NCI-H1436 (cell line): ENCODE results near the gene HOXA7.

ENCODE experiments used
- DNase-seq: peaks from one replicate; lab custom pipeline; 2025; lab: John Stamatoyannopoulos, UW

HOXA7 gene

DNA sequence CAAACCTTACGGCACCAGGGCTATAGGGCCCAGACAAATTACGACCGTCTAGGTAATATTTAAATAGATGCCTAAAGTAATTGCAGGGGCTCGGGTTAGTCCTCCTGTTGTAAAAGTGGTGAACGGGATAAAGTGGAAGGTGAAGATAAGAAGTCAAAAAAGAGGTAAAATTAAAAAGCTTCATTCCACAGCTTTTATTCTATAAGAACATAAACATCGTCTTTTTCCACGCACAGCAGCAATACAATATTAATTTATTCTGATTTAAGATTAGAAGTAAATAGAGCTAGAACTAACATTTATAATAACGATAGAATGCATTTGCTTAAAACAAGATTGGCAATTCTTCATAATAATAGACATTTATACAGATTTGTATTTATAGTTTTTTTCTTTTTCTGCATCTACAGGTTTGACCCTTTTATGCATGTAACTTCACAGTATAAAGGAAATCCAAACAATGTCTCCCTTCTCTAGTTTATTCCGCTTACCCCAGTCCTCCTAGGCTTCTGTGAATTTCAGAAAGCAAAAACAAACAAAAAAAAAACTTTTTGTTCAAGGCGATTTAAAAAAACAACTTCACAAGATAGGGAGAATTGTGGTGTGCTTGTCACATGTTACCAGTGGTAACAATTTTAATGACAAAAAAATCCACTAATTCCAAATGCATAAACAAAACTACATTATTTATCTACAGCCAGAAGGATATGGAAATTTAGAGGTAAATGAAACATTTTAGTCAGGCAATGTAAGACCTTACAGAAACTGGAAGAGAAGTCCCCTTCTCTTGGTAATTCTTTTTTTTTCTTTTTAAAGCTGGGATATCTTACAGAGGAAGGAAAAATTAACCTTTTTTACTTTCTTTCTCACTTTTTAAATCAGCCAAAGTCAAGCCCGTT lies 14.2 kb upstream of the HOXA7 start:
- no peak for DNase-seq

DNA sequence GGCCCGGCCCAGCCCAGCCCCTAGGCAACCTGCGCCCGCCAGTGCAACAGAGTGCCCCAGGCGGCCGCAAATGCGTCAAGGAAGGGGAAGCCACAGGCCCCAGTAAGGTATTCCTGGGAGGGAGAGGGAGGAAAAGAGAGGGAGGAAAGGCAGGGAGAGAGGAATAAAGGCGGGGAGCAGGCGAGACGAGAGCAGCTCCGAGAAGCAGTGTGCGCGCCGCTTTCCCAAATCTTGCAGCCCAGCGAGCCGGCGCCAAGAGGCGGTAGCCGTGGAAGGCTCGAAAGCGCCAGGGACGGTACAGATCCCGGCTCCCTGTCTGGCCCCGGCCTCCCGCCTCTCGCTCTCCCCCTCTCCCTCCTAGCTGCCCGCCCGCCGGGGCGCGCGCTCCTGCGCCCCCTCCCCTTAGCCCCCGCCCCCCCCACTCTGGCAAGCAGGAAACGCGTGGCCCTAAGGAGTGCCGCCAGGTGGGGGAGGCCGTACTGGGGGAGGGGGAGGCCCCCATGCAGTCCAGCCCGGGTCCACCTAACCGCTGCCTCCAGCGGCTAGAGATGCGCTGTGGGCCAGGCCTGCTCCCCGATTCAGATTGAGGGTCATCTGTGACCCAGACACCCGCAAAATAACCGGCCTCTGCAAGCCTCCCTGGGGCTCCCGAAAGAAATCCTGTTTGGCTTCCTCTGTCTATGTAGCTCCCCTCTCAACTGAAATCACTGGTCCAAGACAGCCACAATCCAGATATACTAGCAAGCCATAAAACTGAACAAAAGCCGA lies 13.4 kb upstream of the HOXA7 start:
- DNase-seq = peak; percentile 58

GRCh38 chr7:27168265-27168947 lies 11.9 kb upstream of the HOXA7 start:
- peak; percentile 54 for DNase-seq

GRCh38 chr7:27167916-27168264 lies 11.4 kb upstream of the HOXA7 start:
- no peak for DNase-seq

DNA sequence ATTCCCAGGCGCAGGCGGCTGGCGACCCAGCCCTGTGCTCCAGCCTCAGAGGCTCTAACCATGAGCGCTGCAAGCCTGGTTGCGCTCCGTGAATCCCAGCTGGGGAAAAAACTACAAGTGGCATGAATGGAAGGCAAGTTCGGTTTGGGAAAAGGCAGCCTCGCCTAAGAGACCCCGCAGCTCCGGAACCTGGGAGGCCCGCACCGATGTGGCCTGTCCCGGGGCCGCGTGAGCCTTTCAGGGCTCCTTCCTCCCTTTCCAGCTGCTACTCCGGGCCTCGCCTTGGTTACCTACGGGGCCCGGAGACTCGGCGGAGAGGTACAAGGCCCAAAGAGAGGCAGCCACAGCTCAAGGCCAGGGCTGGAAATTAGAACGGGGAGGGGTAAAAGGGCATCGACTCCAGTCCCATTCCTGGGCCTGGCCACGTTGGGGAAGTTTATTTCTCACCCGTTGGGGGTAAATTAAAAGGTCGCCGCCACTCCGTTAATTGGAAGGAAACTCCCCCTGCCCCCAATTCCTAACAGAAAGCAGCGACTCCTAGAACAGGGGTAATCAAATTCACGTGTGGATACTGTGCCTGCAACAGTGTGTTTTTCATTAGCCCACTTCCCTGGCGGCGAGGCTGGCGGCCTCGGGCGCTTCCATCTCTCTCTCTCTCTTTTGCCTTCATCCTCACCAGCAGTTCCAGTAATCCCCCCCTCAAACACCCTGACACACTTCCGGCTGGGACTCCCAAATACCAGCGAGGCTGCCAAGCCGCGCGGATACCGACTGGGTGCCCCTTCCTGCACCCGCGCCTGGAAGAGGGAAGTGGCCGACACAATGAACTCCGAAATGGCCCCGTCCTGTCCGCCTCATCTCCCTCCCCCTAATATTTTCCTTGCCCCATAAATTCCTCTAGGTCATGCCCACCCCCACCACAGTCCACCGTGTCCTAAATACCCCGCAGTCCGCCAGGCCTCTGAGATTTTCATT lies 10.3 kb upstream of the HOXA7 start:
- DNase-seq = no peak

DNA sequence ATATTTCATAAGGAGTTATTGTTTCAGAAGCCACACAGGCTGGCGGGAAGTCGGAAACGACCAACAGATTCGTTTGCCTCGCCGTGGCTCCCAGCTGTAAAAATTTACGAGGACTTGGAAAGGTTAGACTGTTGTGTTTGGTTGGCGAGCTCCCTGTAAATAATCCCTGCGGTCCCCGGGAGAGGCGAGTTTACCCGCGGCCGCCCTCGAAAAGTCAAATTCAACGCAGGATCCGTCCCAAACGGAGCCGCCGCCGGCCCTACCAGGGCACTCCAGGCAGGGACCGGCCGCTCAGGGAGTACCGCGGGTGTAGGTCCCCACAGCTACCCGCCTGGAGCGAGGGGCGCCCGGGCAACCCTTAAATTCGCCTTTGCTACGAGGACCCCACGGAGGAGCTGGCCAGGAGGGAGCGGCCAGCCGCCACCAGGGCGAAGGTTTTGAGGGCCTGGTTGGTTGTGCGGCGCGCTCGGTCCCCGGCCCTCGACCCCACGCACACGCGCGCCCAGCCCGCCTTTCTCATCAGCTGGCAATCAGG lies 9.6 kb upstream of the HOXA7 start:
- DNase-seq = no peak

- DNase-seq = no peak
Observed at GRCh38 chr7:27165089-27165995, 8.9 kb upstream of the HOXA7 start, which contains the start of gene HOXA9. Gene HOXA9, minus strand, starts transcription at chr7:27165537. Its CDS starts 80 bp downstream, at chr7:27165457.

- no peak for DNase-seq
Observed at GRCh38 chr7:27164367-27165088, 8.1 kb upstream of the HOXA7 start.

DNA sequence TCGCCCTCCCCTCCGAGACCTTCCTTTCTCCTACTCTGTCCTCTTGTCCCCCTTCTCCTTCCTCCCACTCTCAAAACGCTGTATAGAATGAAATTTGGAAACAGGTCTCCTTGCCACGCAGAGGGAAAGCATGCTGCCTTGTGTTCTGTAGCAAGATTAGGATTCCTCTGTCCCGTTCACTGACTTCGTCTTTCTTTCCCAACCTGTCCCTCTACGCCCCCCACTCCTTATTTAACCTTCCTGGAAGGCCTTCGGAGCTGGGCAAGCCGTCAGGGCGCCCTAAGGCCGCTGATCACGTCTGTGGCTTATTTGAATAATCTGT lies 7.5 kb upstream of the HOXA7 start:
- no peak for DNase-seq

DNA sequence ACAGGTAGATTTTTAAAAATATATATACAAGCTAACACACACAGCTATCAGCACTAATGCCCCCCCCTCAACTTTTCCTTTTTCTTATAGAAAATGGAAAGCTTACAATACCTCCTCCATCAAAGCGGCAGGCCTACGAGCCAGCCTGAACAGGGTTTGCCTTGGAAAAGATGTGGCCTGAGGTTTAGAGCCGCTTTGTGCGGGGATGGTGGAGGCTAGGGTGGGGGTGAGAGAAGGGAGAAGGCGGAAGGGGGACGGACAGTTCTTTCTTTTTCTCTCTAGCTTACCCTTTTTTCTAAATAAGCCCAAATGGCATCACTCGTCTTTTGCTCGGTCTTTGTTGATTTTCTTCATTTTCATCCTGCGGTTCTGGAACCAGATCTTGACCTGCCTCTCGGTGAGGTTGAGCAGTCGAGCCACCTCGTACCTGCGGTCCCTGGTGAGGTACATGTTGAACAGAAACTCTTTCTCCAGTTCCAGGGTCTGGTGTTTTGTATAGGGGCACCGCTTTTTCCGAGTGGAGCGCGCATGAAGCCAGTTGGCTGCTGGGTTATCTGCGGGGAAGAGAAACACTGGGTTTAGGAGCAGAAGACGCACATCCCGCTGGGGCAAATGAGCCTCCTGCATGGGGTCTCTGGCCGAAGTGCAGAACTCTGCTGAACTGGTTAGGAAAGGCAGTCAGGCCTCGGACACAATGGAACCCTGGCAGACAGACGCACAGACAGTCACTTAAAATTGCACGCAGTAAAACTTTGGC lies 7.0 kb upstream of the HOXA7 start:
- no peak for DNase-seq

DNA sequence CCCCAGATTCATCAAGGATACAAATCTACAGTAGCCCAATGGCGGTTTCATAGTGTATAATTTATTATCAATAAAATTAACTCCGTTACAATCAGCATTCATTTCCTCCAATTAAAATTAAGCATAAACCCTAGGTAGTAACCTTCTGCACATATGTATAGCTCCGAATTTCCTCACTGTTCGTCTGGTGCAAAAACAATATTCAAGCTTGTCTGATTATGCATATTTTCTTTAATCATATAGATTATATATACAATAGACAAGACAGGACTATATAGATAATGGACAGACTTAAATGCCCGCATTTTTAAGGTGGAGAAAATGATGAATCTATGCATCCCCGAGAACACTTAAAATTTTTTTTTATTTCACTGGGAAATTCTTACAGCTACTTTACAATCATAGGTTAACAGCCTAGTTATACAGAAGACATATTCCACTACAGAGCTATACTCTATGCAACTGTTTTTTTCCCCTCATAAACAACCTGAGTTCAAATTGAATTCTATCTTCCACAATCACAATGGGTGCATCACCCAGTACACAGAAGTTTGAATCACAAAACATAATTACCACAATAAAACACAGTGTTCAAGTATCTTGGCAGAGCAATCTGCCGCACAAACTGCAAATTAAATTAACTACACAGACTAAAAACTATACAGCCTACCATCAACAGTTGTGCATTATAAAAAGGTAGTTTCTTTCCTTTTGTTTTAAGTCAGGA lies 6.2 kb upstream of the HOXA7 start:
- no peak for DNase-seq

- DNase-seq = no peak
Observed at GRCh38 chr7:27161721-27162560, 5.5 kb upstream of the HOXA7 start.

DNA sequence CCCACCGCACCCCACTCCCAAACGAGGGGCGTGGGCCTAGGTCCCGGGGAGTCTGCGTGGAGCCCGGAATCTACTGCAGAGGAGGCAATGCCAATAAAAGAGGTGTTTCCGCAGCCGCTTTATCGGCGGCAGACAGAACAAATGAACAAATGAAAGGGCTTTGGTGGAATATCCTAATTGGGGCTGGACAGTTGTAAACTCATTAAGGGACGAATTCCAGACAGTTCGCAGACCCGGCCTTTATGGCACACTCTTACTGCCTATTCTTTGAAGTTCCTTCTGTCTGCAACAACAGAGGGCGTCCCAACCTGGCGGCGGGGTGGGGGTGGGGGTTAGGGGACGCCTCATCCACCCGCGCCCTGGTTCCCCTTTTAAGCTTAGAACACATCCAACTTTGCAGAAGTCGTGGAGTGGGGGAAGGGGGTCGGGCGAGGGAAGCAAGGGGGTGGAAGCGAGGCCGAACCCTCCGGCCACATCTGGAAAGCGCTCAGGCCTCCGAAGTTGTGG lies 4.8 kb upstream of the HOXA7 start:
- no peak for DNase-seq

DNA sequence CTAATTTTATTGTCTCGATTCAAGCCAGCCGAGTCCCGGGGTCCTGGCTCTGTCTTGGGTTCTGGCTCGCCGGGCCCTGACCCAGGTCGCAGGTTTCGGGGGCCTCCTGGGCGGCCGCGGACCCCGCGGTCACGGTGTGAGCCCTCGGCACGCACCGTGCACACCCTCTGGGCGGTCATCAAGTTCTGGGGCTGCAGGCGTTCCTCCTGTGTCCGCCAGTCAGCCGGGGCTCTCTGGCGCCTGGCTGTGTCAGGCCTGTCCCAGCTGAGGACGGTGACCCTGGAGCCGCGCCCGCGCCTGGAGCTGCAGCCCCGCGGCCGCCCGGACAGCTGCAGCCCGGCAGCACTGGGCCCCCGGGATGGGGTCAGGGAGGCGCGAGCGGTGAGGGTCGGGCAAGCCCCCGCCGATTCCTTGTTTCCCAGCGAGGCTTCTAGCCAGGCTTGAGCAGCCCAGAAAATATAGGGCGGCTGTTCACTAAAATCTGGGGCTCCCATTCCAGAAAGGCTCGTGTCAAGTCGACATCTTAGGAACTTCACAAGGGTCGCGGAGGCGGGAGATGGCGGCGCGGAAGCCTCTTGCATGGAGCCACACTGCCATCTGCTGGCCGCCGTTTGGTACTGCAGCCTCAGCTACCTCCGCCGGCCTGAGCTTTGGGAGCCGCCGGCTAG lies 4.2 kb upstream of the HOXA7 start:
- DNase-seq = peak; percentile 84

GRCh38 chr7:27160145-27160545 lies 3.7 kb upstream of the HOXA7 start:
- no peak for DNase-seq
